ENCODE measurements around the gene SDCCAG8.

DNA sequence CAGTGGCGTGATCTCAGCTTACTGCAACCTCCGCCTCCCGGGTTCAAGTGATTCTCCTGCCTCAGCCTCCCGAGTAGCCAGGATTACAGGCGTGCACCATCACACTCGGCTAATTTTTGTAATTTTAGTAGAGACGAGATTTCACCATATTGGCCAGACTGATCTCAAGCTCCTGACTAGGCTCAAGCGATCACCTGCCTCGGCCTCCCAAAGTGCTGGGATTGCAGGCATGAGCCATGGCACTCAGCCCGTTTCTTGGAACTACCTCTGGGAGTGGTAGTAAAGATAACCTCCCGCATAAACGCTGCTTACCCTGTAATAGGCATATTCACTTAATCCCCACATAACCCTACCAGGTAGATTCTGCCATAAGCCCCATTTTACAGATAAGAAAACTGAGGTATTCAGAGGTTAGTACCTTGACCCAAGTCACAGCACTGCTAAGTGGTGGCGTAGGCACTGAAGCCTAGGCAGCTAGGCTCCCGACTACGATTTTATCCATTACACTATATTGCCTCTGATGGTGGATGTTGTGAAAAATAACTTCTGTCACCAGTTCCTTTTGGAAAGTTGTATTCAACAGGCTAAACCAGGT, 143.8 kb downstream of the SDCCAG8 start:
- TF ChIP-seq CTCF (conservative IDR thresholded peaks at IDR 0.05; ENCODE audit: low read depth in 2 of 2) (no peak), CREB1 (CRISPR knock-in tag; IDR thresholded peaks at IDR 0.05; ENCODE audit: low read depth) (no peak), EZH2 (IDR thresholded peaks at IDR 0.05; ENCODE audit: low read depth, unreplicated experiment) (no peak), POLR2AphosphoS5 (IDR thresholded peaks at IDR 0.05; ENCODE audit: low read depth) (no peak), EZH2phosphoT487 (IDR thresholded peaks at IDR 0.05; ENCODE audit: unreplicated experiment) (no peak)
- TF ChIP-seq, protein P1, sequence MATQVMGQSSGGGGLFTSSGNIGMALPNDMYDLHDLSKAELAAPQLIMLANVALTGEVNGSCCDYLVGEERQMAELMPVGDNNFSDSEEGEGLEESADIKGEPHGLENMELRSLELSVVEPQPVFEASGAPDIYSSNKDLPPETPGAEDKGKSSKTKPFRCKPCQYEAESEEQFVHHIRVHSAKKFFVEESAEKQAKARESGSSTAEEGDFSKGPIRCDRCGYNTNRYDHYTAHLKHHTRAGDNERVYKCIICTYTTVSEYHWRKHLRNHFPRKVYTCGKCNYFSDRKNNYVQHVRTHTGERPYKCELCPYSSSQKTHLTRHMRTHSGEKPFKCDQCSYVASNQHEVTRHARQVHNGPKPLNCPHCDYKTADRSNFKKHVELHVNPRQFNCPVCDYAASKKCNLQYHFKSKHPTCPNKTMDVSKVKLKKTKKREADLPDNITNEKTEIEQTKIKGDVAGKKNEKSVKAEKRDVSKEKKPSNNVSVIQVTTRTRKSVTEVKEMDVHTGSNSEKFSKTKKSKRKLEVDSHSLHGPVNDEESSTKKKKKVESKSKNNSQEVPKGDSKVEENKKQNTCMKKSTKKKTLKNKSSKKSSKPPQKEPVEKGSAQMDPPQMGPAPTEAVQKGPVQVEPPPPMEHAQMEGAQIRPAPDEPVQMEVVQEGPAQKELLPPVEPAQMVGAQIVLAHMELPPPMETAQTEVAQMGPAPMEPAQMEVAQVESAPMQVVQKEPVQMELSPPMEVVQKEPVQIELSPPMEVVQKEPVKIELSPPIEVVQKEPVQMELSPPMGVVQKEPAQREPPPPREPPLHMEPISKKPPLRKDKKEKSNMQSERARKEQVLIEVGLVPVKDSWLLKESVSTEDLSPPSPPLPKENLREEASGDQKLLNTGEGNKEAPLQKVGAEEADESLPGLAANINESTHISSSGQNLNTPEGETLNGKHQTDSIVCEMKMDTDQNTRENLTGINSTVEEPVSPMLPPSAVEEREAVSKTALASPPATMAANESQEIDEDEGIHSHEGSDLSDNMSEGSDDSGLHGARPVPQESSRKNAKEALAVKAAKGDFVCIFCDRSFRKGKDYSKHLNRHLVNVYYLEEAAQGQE (IDR thresholded peaks at IDR 0.05; ENCODE audit: unreplicated experiment): no peak

Data from GM23338 (cell line).